ENCODE measurements around the gene CCP110. TPM values are rescaled to one million over a fixed set of nuclear protein-coding genes. Genes with fewer than 3 reads are reported as not detected.

The CCP110 gene
- total RNA-seq, 1 donor from 2014 or later: 6.1 TPM

- intact Hi-C loops (cut with DNase I): no loop called here
- no peak for DNase-seq
Observed at GRCh38 chr16:19582050-19582831, 58.5 kb downstream of the CCP110 start.

GRCh38 chr16:19583665-19584300 lies 60.0 kb downstream of the CCP110 start:
- intact Hi-C loops (cut with DNase I): no loop called here
- no peak for DNase-seq
- peak; percentile 54 for ATAC-seq (ENCODE audit: poor library complexity)

More at GRCh38 chr16:19582050-19582831, 58.5 kb downstream of the CCP110 start:
- no peak for ATAC-seq (ENCODE audit: poor library complexity)

- peak; percentile 96 for ATAC-seq (ENCODE audit: poor library complexity)
- no peak for DNase-seq
- intact Hi-C loops (cut with DNase I): no loop called here
Observed at GRCh38 chr16:19588661-19589060, 64.9 kb downstream of the CCP110 start.

- ATAC-seq (ENCODE audit: poor library complexity) (no peak), DNase-seq (no peak)
- intact Hi-C loops (cut with DNase I): no loop called here
Observed at GRCh38 chr16:19589106-19589505, 65.4 kb downstream of the CCP110 start.

- no peak for ATAC-seq (ENCODE audit: poor library complexity)
- DNase-seq: no peak
- intact Hi-C loops (cut with DNase I): no loop called here
Observed at GRCh38 chr16:19589771-19590302, 66.1 kb downstream of the CCP110 start.

- DNase-seq: peak; percentile 48
- intact Hi-C loops (cut with DNase I): no loop called here
- peak; percentile 90 for ATAC-seq (ENCODE audit: poor library complexity)
Observed at GRCh38 chr16:19595043-19595767, 71.5 kb downstream of the CCP110 start.

GRCh38 chr16:19598805-19599510 lies 75.2 kb downstream of the CCP110 start:
- DNase-seq (no peak), ATAC-seq (ENCODE audit: poor library complexity) (no peak)
- intact Hi-C loops (cut with DNase I): no loop called here

GRCh38 chr16:19599968-19600716 lies 76.4 kb downstream of the CCP110 start:
- intact Hi-C loops (cut with DNase I): loop anchor here (2.0 to 10.0 kb wide), 2 partner anchors 55 to 287 kb away; no protein-coding TSS in a partner anchor
- DNase-seq (no peak), ATAC-seq (ENCODE audit: poor library complexity) (no peak)

GRCh38 chr16:19601083-19601976 lies 77.6 kb downstream of the CCP110 start:
- intact Hi-C loops (cut with DNase I): loop anchor here (2.0 to 10.0 kb wide), 2 partner anchors 53 to 285 kb away; no protein-coding TSS in a partner anchor

More at GRCh38 chr16:19601083-19601976, 77.6 kb downstream of the CCP110 start:
- peak; percentile 43 for ATAC-seq (ENCODE audit: poor library complexity)
- DNase-seq: no peak

Other genes starting within 250 kb of the CCP110 start
- gene CLEC19A, start 238.2 kb upstream of the CCP110 start, total RNA-seq: not detected
- not detected for gene TMC5, start 106.1 kb upstream of the CCP110 start, total RNA-seq
- gene GDE1, start 1.8 kb upstream of the CCP110 start, total RNA-seq: 116 TPM
- gene VPS35L, start 31.8 kb downstream of the CCP110 start, total RNA-seq: 19.4 TPM
- gene KNOP1, start 194.3 kb downstream of the CCP110 start, total RNA-seq: 6.2 TPM
- 6.5 TPM for gene IQCK, start 194.3 kb downstream of the CCP110 start, total RNA-seq

All from Right ventricle myocardium superior (tissue), 1 donor.